WTC11 (cell line): ENCODE measurements around the gene TSSK1B. TPM values are rescaled to one million over a fixed set of nuclear protein-coding genes. Genes with fewer than 3 reads are reported as not detected.

ENCODE experiments used
- ATAC-seq: fragments of 200-7000 bp; cut with Tn5 transposase; 2 replicates; pipeline ENCODE4 v1.10.0; 2021; ENCODE audit warnings: mild to moderate bottlenecking, moderate library complexity
- CTCF ChIA-PET: fragments of 300-600 bp; sonication (Branson Sonifier 250); formaldehyde crosslinking; loops from one replicate; lab custom pipeline; 2021; ENCODE audit warnings: antibody characterized with exemption; lab: Charles Lee
- POLR2A ChIA-PET: fragments of 350-600 bp; sonication (Branson Sonifier 250); formaldehyde crosslinking; loops from one replicate; lab custom pipeline; 2021; ENCODE audit warnings: antibody characterized with exemption; lab: Charles Lee
- DNase-seq: peaks from one replicate; pipeline ENCODE4 v3.0.0; 2021; ENCODE audit warnings: low spot score
- H3K27ac Mint-ChIP-seq: 2 replicates; pipeline ENCODE4 v1.8.0; 2021; ENCODE audit warnings: mixed read lengths
- H3K27me3 Mint-ChIP-seq: 2 replicates; pipeline ENCODE4 v1.8.0; 2021; ENCODE audit warnings: low read depth, mild to moderate bottlenecking, moderate library complexity, mixed read lengths
- H3K36me3 Mint-ChIP-seq: 2 replicates; pipeline ENCODE4 v1.8.0; 2021; ENCODE audit warnings: mixed read lengths
- H3K4me1 Mint-ChIP-seq: 2 replicates; pipeline ENCODE4 v1.8.0; 2022; ENCODE audit warnings: mixed read lengths
- H3K4me3 Mint-ChIP-seq: 2 replicates; pipeline ENCODE4 v1.8.0; 2021; ENCODE audit warnings: mild to moderate bottlenecking, moderate library complexity, mixed read lengths
- H3K9me3 Mint-ChIP-seq: 2 replicates; pipeline ENCODE4 v1.8.0; 2021; ENCODE audit warnings: mixed read lengths
- ATF3 ChIP-seq: sonication (generic); formaldehyde crosslinking; conservative IDR thresholded peaks from 2 replicates; pipeline ENCODE4 v1.8.1; 2022; ENCODE audit warnings: mild to moderate bottlenecking, missing genetic modification reagents
- CREB1 ChIP-seq: sonication (generic); formaldehyde crosslinking; IDR thresholded peaks from 2 replicates; pipeline ENCODE4 v1.8.0; 2023; ENCODE audit warnings: mild to moderate bottlenecking, missing genetic modification reagents
- E2F1 ChIP-seq: sonication (generic); formaldehyde crosslinking; IDR thresholded peaks from 2 replicates; pipeline ENCODE4 v1.8.0; 2022; ENCODE audit warnings: mild to moderate bottlenecking, missing genetic modification reagents
- ERG ChIP-seq: fragments of 250-450 bp; sonication (Bioruptor Pico); IDR thresholded peaks from 2 replicates; pipeline ENCODE4 v1.8.0; 2021; ENCODE audit warnings: mild to moderate bottlenecking
- FOXP1 ChIP-seq: sonication (generic); formaldehyde crosslinking; IDR thresholded peaks from 2 replicates; pipeline ENCODE4 v1.8.0; 2022; ENCODE audit warnings: missing genetic modification reagents, mild to moderate bottlenecking, moderate library complexity, borderline replicate concordance
- HMGXB4 ChIP-seq: sonication (generic); formaldehyde crosslinking; IDR thresholded peaks from 2 replicates; pipeline ENCODE4 v1.8.1; 2023; ENCODE audit warnings: mild to moderate bottlenecking, moderate library complexity, missing genetic modification reagents
- IRF2 ChIP-seq: sonication (generic); formaldehyde crosslinking; IDR thresholded peaks from 2 replicates; pipeline ENCODE4 v1.8.0; 2022; ENCODE audit warnings: low read depth, missing genetic modification reagents, borderline replicate concordance
- JUN ChIP-seq: sonication (generic); formaldehyde crosslinking; IDR thresholded peaks from 2 replicates; pipeline ENCODE4 v1.8.0; 2023; ENCODE audit warnings: mild to moderate bottlenecking, missing genetic modification reagents
- KAT7 ChIP-seq: sonication (generic); formaldehyde crosslinking; IDR thresholded peaks from 2 replicates; pipeline ENCODE4 v1.8.1; 2023; ENCODE audit warnings: missing genetic modification reagents, mild to moderate bottlenecking, borderline replicate concordance
- PRDM15 ChIP-seq: sonication (generic); formaldehyde crosslinking; IDR thresholded peaks from 2 replicates; pipeline ENCODE4 v1.8.0; 2022; ENCODE audit warnings: missing genetic modification reagents
- RORB ChIP-seq: fragments of 250-450 bp; sonication (Bioruptor Pico); IDR thresholded peaks from 2 replicates; pipeline ENCODE4 v1.9.0; 2021; ENCODE audit warnings: mild to moderate bottlenecking
- USF1 ChIP-seq: sonication (generic); formaldehyde crosslinking; IDR thresholded peaks from 2 replicates; pipeline ENCODE4 v1.8.0; 2022; ENCODE audit warnings: mild to moderate bottlenecking, missing genetic modification reagents
- ZBTB21 ChIP-seq: sonication (generic); formaldehyde crosslinking; IDR thresholded peaks from 2 replicates; pipeline ENCODE4 v1.8.1; 2023; ENCODE audit warnings: mild to moderate bottlenecking, missing genetic modification reagents, borderline replicate concordance
- ZBTB43 ChIP-seq: sonication (generic); formaldehyde crosslinking; IDR thresholded peaks from 2 replicates; pipeline ENCODE4 v1.8.1; 2023; ENCODE audit warnings: mild to moderate bottlenecking, missing genetic modification reagents
- ZNF281 ChIP-seq: sonication (generic); formaldehyde crosslinking; IDR thresholded peaks from 2 replicates; pipeline ENCODE4 v1.8.0; 2023; ENCODE audit warnings: mild to moderate bottlenecking, missing genetic modification reagents
- ZNF532 ChIP-seq: fragments of 250-450 bp; sonication (Bioruptor Pico); IDR thresholded peaks from 2 replicates; pipeline ENCODE4 v1.9.0; 2021; ENCODE audit warnings: mild to moderate bottlenecking, borderline replicate concordance
- total RNA-seq: library from RNA; stranded (reverse); gene quantifications from 3 replicates; pipeline ENCODE4 v1.2.3, GENCODE V29; 2021

Gene TSSK1B
- total RNA-seq, 1 experiment from 2014 or later = not detected

- TF ChIP-seq HMGXB4 (CRISPR knock-in tag) = no peak
- TF ChIP-seq ATF3 (CRISPR knock-in tag) = no peak
- no peak for TF ChIP-seq ZBTB21 (CRISPR knock-in tag)
These were observed 18.2 kb upstream of the TSSK1B start (continued) for GRCh38 chr5:113452941-113453340.

- Mint-ChIP-seq H3K9me3 (no peaks in the 10 kb centered on the region), H3K4me1 (no peaks in the 10 kb centered on the region), H3K36me3 (no peaks in the 10 kb centered on the region), H3K27ac (no peak overlapping the region), H3K27me3 (no peaks in the 10 kb centered on the region; the same call in 1 of the 2 replicates), H3K4me3 (no peak overlapping the region)
- ChIA-PET CTCF (no interaction called here), POLR2A (no interaction called here)
- TF ChIP-seq ZBTB43 = no peak
- no peak for TF ChIP-seq ERG (CRISPR knock-in tag)
- TF ChIP-seq ZNF281 = no peak
- no peak for TF ChIP-seq IRF2 (CRISPR knock-in tag)
- TF ChIP-seq RORB (CRISPR knock-in tag) = no peak
- TF ChIP-seq PRDM15 (CRISPR knock-in tag) = no peak
- no peak for TF ChIP-seq JUN (CRISPR knock-in tag)
- TF ChIP-seq FOXP1 = no peak
- no peak for TF ChIP-seq USF1
- TF ChIP-seq KAT7 = no peak
- TF ChIP-seq E2F1 (CRISPR knock-in tag) = no peak
- no peak for TF ChIP-seq ZNF532 (CRISPR knock-in tag)
- TF ChIP-seq CREB1 (CRISPR knock-in tag) = no peak
- ATAC-seq = no peak
- DNase-seq = no peak
These were observed 17.0 kb upstream of the TSSK1B start for GRCh38 chr5:113451797-113452196.
